ENCODE results near the gene GAB1. TPM values are rescaled to one million over a fixed set of nuclear protein-coding genes. Genes with fewer than 3 reads are reported as not detected.
A peak's percentile ranks its signal among the peaks of the same experiment; 100 is the strongest.

Gene GAB1
- total RNA-seq, 1 donor from 2014 or later: 1.4 TPM

GRCh38 chr4:143355540-143356217 lies 19.0 kb downstream of the GAB1 start:
- Mint-ChIP-seq H3K9me3 (peaks cover 11% of the 10 kb centered on the region), H3K27me3 (ENCODE audit: insufficient read depth) (peaks cover 18% of the 10 kb centered on the region), H3K4me1 (ENCODE audit: low read depth) (peaks cover 18% of the 10 kb centered on the region), H3K36me3 (ENCODE audit: low read depth) (peaks cover 6% of the 10 kb centered on the region), H3K4me3 (no peak overlapping the region), H3K27ac (no peak overlapping the region)
- no peak for DNase-seq (ENCODE audit: low spot score)
- intact Hi-C loops (cut with micrococcal nuclease): loop anchor here (10.0 kb wide), 1 partner anchor 951 kb away; no protein-coding TSS in a partner anchor

GRCh38 chr4:143356493-143356892 lies 19.8 kb downstream of the GAB1 start:
- Mint-ChIP-seq H3K27ac (no peak overlapping the region), H3K4me3 (no peak overlapping the region), H3K27me3 (ENCODE audit: insufficient read depth) (peaks cover 18% of the 10 kb centered on the region), H3K36me3 (ENCODE audit: low read depth) (peaks cover 6% of the 10 kb centered on the region), H3K4me1 (ENCODE audit: low read depth) (peaks cover 18% of the 10 kb centered on the region), H3K9me3 (peaks cover 11% of the 10 kb centered on the region)
- intact Hi-C loops (cut with micrococcal nuclease): loop anchor here (10.0 kb wide), 1 partner anchor 952 kb away; no protein-coding TSS in a partner anchor
- DNase-seq (ENCODE audit: low spot score): no peak

- no peak for DNase-seq (ENCODE audit: low spot score)
- Mint-ChIP-seq H3K4me1 (ENCODE audit: low read depth) (peaks cover 18% of the 10 kb centered on the region), H3K36me3 (ENCODE audit: low read depth) (peaks cover 6% of the 10 kb centered on the region), H3K9me3 (peaks cover 11% of the 10 kb centered on the region), H3K4me3 (no peak overlapping the region), H3K27me3 (ENCODE audit: insufficient read depth) (peaks cover 18% of the 10 kb centered on the region), H3K27ac (no peak overlapping the region)
- intact Hi-C loops (cut with micrococcal nuclease): loop anchor here (10.0 kb wide), 1 partner anchor 953 kb away; no protein-coding TSS in a partner anchor
Observed at GRCh38 chr4:143357161-143357845, 20.6 kb downstream of the GAB1 start.

GRCh38 chr4:143358419-143358818 lies 21.7 kb downstream of the GAB1 start:
- H3K9me3 Mint-ChIP-seq: peaks cover 11% of the 10 kb centered on the region
- H3K36me3 Mint-ChIP-seq (ENCODE audit: low read depth): peaks cover 6% of the 10 kb centered on the region
- H3K4me1 Mint-ChIP-seq (ENCODE audit: low read depth): peaks cover 18% of the 10 kb centered on the region
- no peak for DNase-seq (ENCODE audit: low spot score)
- peaks cover 11% of the 10 kb centered on the region for H3K27me3 Mint-ChIP-seq (ENCODE audit: insufficient read depth)
- intact Hi-C loops (cut with micrococcal nuclease): loop anchor here (2.0 to 10.0 kb wide), 2 partner anchors 22 to 954 kb away; partner anchors contain the start of gene GAB1
- H3K27ac Mint-ChIP-seq: no peak overlapping the region
- no peak overlapping the region for H3K4me3 Mint-ChIP-seq

- intact Hi-C loops (cut with micrococcal nuclease): loop anchor here (1.0 to 10.0 kb wide), 4 partner anchors 22 to 954 kb away; partner anchors contain the start of genes GAB1, SMARCA5 and USP38
- Mint-ChIP-seq H3K4me3 (peak overlapping the region; percentile 62), H3K4me1 (ENCODE audit: low read depth) (peaks cover 18% of the 10 kb centered on the region), H3K27me3 (ENCODE audit: insufficient read depth) (peaks cover 5% of the 10 kb centered on the region), H3K9me3 (peaks cover 11% of the 10 kb centered on the region), H3K27ac (peak overlapping the region; percentile 84), H3K36me3 (ENCODE audit: low read depth) (peaks cover 6% of the 10 kb centered on the region)
- DNase-seq (ENCODE audit: low spot score): no peak
Observed at GRCh38 chr4:143358923-143359643, 22.4 kb downstream of the GAB1 start.

GRCh38 chr4:143359644-143360193 lies 23.0 kb downstream of the GAB1 start:
- Mint-ChIP-seq H3K4me1 (ENCODE audit: low read depth) (peaks cover 18% of the 10 kb centered on the region), H3K4me3 (peak overlapping the region; percentile 62), H3K9me3 (peaks cover 11% of the 10 kb centered on the region), H3K27me3 (ENCODE audit: insufficient read depth) (peaks cover 1% of the 10 kb centered on the region), H3K27ac (peak overlapping the region; percentile 84), H3K36me3 (ENCODE audit: low read depth) (peaks cover 6% of the 10 kb centered on the region)
- DNase-seq (ENCODE audit: low spot score): no peak
- intact Hi-C loops (cut with micrococcal nuclease): loop anchor here (1.0 to 10.0 kb wide), 4 partner anchors 23 to 955 kb away; partner anchors contain the start of genes GAB1, SMARCA5 and USP38

- Mint-ChIP-seq H3K36me3 (ENCODE audit: low read depth) (peaks cover 6% of the 10 kb centered on the region), H3K27ac (no peak overlapping the region), H3K9me3 (peaks cover 11% of the 10 kb centered on the region), H3K4me1 (ENCODE audit: low read depth) (peaks cover 18% of the 10 kb centered on the region), H3K4me3 (no peak overlapping the region), H3K27me3 (ENCODE audit: insufficient read depth) (no peaks in the 10 kb centered on the region)
- intact Hi-C loops (cut with micrococcal nuclease): no loop called here
- DNase-seq (ENCODE audit: low spot score): no peak
Observed at GRCh38 chr4:143360838-143361625, 24.4 kb downstream of the GAB1 start.

GRCh38 chr4:143362349-143363046 lies 25.8 kb downstream of the GAB1 start:
- peaks cover 6% of the 10 kb centered on the region for H3K36me3 Mint-ChIP-seq (ENCODE audit: low read depth)
- peaks cover 18% of the 10 kb centered on the region for H3K4me1 Mint-ChIP-seq (ENCODE audit: low read depth)
- no peak overlapping the region for H3K27ac Mint-ChIP-seq
- H3K9me3 Mint-ChIP-seq: peaks cover 11% of the 10 kb centered on the region
- H3K27me3 Mint-ChIP-seq (ENCODE audit: insufficient read depth): no peaks in the 10 kb centered on the region
- intact Hi-C loops (cut with micrococcal nuclease): no loop called here
- H3K4me3 Mint-ChIP-seq: no peak overlapping the region
- no peak for DNase-seq (ENCODE audit: low spot score)

GRCh38 chr4:143363332-143363731 lies 26.7 kb downstream of the GAB1 start:
- peaks cover 18% of the 10 kb centered on the region for H3K4me1 Mint-ChIP-seq (ENCODE audit: low read depth)
- peaks cover 6% of the 10 kb centered on the region for H3K36me3 Mint-ChIP-seq (ENCODE audit: low read depth)
- H3K4me3 Mint-ChIP-seq: no peak overlapping the region

GRCh38 chr4:143364063-143364462 lies 27.4 kb downstream of the GAB1 start:
- H3K27me3 Mint-ChIP-seq (ENCODE audit: insufficient read depth): no peaks in the 10 kb centered on the region
- H3K4me1 Mint-ChIP-seq (ENCODE audit: low read depth): peaks cover 11% of the 10 kb centered on the region
- H3K4me3 Mint-ChIP-seq: no peak overlapping the region
- intact Hi-C loops (cut with micrococcal nuclease): no loop called here
- H3K36me3 Mint-ChIP-seq (ENCODE audit: low read depth): peaks cover 5% of the 10 kb centered on the region
- H3K27ac Mint-ChIP-seq: no peak overlapping the region
- peaks cover 8% of the 10 kb centered on the region for H3K9me3 Mint-ChIP-seq
- no peak for DNase-seq (ENCODE audit: low spot score)

More at GRCh38 chr4:143363332-143363731, 26.7 kb downstream of the GAB1 start:
- no peak overlapping the region for H3K27ac Mint-ChIP-seq
- no peaks in the 10 kb centered on the region for H3K27me3 Mint-ChIP-seq (ENCODE audit: insufficient read depth)
- intact Hi-C loops (cut with micrococcal nuclease): no loop called here
- H3K9me3 Mint-ChIP-seq: peaks cover 11% of the 10 kb centered on the region
- DNase-seq (ENCODE audit: low spot score): no peak

- Mint-ChIP-seq H3K4me3 (no peak overlapping the region), H3K4me1 (ENCODE audit: low read depth) (no peaks in the 10 kb centered on the region), H3K9me3 (no peaks in the 10 kb centered on the region), H3K27me3 (ENCODE audit: insufficient read depth) (peaks cover 2% of the 10 kb centered on the region), H3K27ac (no peak overlapping the region), H3K36me3 (ENCODE audit: low read depth) (no peaks in the 10 kb centered on the region)
- intact Hi-C loops (cut with micrococcal nuclease): no loop called here
- no peak for DNase-seq (ENCODE audit: low spot score)
Observed at GRCh38 chr4:143367863-143368262, 31.2 kb downstream of the GAB1 start.

All from activated T-helper 1 cell treated with anti-CD3 and anti-CD28 coated beads, Interleukin-12 subunit alpha, Interleukin-12 subunit beta, Interleukin-2, Interleukin-4 antibody, amounts not matched to agents 30 ng/mL and 10 ng/mL and 1 ng/mL, durations not matched to agents 14 hours and 24 hours and 36 hours (primary cell).